Heart left ventricle (tissue), 13 donors: ENCODE measurements around the gene CDRT15L2.
"Not testable (repeated sequence)": the region's sequence is repeated elsewhere in the genome, so short reads cannot be mapped to it uniquely, and the experiment has no call there.

Experiments used
- POLR2A ChIP-seq, 2 donors: fragments of 450-650 bp; IDR thresholded peaks; one replicate each; pipeline ENCODE4 v1.6.1; 2017; ENCODE audit warnings: antibody characterized with exemption in 2 of 2, mild to moderate bottlenecking in 2 of 2, moderate library complexity in 2 of 2
- TF ChIP-seq, protein P1 (sequence below), 12 donors: fragments of 200-600 bp; sonication (generic) in 4 of 12; IDR thresholded peaks; one replicate each; pipeline versions ENCODE4 v1.5.0 to v1.8.0; 2018 to 2022; ENCODE audit warnings: antibody characterized with exemption in 12 of 12, mild to moderate bottlenecking in 5 of 12
- donor health status: ischemic (EF 13 %, LVEDD 7.1; RV severe dilation, severe dysfunction).
- donor health status: DM: no; HTN: yes; CAD: no.
- donor health status: DM: no; HTN: no; CAD: no.
- donor health status: ischemic (EF 25% LVEDD 6.9; RV normal size, moderate dysfunction).
- donor health status: ischemic (EF 25% LVEDD 5.7; RV mildly dilated, moderate dysfunction).
- donor health status: ischemic (EF 35%, LVEDD 5.7; RV mildly dilated, moderate dysfunction).
- donor health status: nonischemic (EF 11% LVEDD 7.7; RV severe dilation, severe dysfunction).
- donor health status: DM: yes; HTN: yes; CAD: no.
- donor health status: PGD.
- donor health status: ischemic (EF 29% LVEDD 5.4; RV normal size, mild dysfunction).
- donor health status: nonischemic (EF 23%, LVEDD 6.1; RV moderate dilation, normal function).

DNA sequence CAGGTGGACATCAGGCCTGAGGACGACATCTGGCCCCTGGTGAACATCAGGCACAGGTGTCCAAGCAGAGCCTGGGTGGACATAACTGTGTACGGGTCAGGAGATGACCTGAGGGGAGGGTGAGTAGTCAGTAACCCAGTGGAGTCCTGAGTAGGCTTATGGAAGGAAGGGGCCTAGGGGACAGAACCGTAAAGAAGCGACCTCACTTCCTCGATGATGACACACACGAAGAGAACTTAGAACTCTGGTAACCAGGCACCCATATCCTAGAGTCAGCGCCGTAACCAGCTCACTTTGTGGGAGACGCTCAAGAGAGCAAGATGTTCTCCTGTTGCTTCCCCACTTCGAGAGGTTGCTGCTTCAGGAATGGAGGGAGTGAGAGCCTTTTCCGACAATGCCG, at the start of gene CDRT15L2:
- TF ChIP-seq, protein P1, sequence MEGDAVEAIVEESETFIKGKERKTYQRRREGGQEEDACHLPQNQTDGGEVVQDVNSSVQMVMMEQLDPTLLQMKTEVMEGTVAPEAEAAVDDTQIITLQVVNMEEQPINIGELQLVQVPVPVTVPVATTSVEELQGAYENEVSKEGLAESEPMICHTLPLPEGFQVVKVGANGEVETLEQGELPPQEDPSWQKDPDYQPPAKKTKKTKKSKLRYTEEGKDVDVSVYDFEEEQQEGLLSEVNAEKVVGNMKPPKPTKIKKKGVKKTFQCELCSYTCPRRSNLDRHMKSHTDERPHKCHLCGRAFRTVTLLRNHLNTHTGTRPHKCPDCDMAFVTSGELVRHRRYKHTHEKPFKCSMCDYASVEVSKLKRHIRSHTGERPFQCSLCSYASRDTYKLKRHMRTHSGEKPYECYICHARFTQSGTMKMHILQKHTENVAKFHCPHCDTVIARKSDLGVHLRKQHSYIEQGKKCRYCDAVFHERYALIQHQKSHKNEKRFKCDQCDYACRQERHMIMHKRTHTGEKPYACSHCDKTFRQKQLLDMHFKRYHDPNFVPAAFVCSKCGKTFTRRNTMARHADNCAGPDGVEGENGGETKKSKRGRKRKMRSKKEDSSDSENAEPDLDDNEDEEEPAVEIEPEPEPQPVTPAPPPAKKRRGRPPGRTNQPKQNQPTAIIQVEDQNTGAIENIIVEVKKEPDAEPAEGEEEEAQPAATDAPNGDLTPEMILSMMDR (IDR thresholded peaks at IDR 0.05): not testable (repeated sequence)
- not testable (repeated sequence) for TF ChIP-seq POLR2A (IDR thresholded peaks at IDR 0.05)
